H1 (cell line): Measurements from ENCODE around the gene RHO.

Source experiments
- CREB1 ChIP-seq: IDR thresholded peaks from 2 replicates; pipeline ENCODE4 v1.6.1; 2012; ENCODE audit warnings: inconsistent platforms
- CTCF ChIP-seq, 3 experiments: IDR thresholded peaks; 1 replicate in 2 of 3; 2 replicates in 1 of 3; pipeline versions ENCODE4 v1.5.1 to v1.6.1; 2011; ENCODE audit warnings: low read length in 3 of 3, mild to moderate bottlenecking in 3 of 3, inconsistent platforms in 2 of 3, low read depth in 1 of 3, moderate library complexity in 1 of 3; ENCODE audit not compliant: insufficient read depth in 1 of 3; ENCODE audit errors: control extremely low read depth in 1 of 3
- JUND ChIP-seq: IDR thresholded peaks from 2 replicates; pipeline ENCODE4 v1.6.1; 2011; ENCODE audit warnings: mild to moderate bottlenecking, improper control_type of control experiment, low read length
- KDM1A ChIP-seq: fragments of 200-600, 300-600 bp; sonication (generic); IDR thresholded peaks from 2 replicates; pipeline ENCODE4 v1.7.1; 2016; ENCODE audit warnings: mild to moderate bottlenecking, low read length, borderline replicate concordance
- MAX ChIP-seq: IDR thresholded peaks from 2 replicates; pipeline ENCODE4 v1.6.1; 2012; ENCODE audit warnings: inconsistent platforms
- TAF1 ChIP-seq: IDR thresholded peaks from 2 replicates; pipeline ENCODE4 v1.6.1; 2011; ENCODE audit warnings: mild to moderate bottlenecking, low read depth, low read length
- TCF12 ChIP-seq: IDR thresholded peaks from 2 replicates; pipeline ENCODE4 v1.6.1; 2011; ENCODE audit warnings: low read depth, mild to moderate bottlenecking, low read length

GRCh38 chr3:129532261-129532660 is 3.8 kb downstream of the RHO start:
- TF ChIP-seq CTCF (IDR thresholded peaks at IDR 0.05; ENCODE audit: control extremely low read depth in 1 of 3, insufficient read depth in 1 of 3, low read depth in 1 of 3, low read length in 3 of 3), result no peak
- TF ChIP-seq JUND, result no peak
- TF ChIP-seq KDM1A, result no peak
- TF ChIP-seq TAF1, result no peak
- no peak for TF ChIP-seq CREB1
- no peak for TF ChIP-seq MAX
- no peak for TF ChIP-seq TCF12
